GM12878 (cell line): ENCODE data around the gene PIK3C3. TPM values are rescaled to one million over a fixed set of nuclear protein-coding genes. Genes with fewer than 3 reads are reported as not detected.

ENCODE experiments used
- ATAC-seq: fragments of 200-7000 bp; cut with Tn5 transposase; 3 replicates; pipeline ENCODE4 v1.9.1; 2020; ENCODE audit warnings: mild to moderate bottlenecking, moderate library complexity
- BruUV-seq: library from RNA; stranded (reverse); fragments of 400-500 nt; replicated peaks from 2 replicates; lab custom pipeline; 2021; lab: Mats Ljungman, UMichigan
- CTCF ChIA-PET: fragments of 300-600 bp; sonication (Branson Sonifier 250); formaldehyde crosslinking; extraction: SDS; loops from one replicate; lab custom pipeline; 2021; ENCODE audit warnings: inconsistent platforms; lab: Yijun Ruan, JAX
- POLR2A ChIA-PET: fragments of 350-600 bp; formaldehyde crosslinking; extraction: SDS; loops from one replicate; lab custom pipeline; 2021; ENCODE audit warnings: inconsistent platforms; lab: Charles Lee
- RAD21 ChIA-PET: fragments of 300-600 bp; sonication (Branson Sonifier 250); formaldehyde crosslinking; loops from one replicate; lab custom pipeline; 2023; ENCODE audit warnings: antibody characterized with exemption; ENCODE audit not compliant: unreplicated experiment; lab: Charles Lee
- SMC1A ChIA-PET: fragments of 300-600 bp; sonication (Branson Sonifier 250); formaldehyde crosslinking; loops from one replicate; lab custom pipeline; 2023; ENCODE audit not compliant: unreplicated experiment, uncharacterized antibody; lab: Charles Lee
- DNase-seq: peaks from one replicate; pipeline ENCODE4 v3.0.0-alpha.2; 2011; ENCODE audit warnings: low read depth, low spot score
- FAIRE-seq: peaks from 3 replicates; lab custom pipeline; 2011; peaks lifted over from hg19 to GRCh38; lab: Jason Lieb, UNC
- H2AFZ ChIP-seq: 2 replicates; pipeline ENCODE4 v1.6.0; 2011; ENCODE audit warnings: low read depth, low read length, control low read depth; ENCODE audit not compliant: control insufficient read depth
- H3K27ac ChIP-seq: 2 replicates; pipeline ENCODE4 v1.5.1; 2011; ENCODE audit warnings: control low read depth; ENCODE audit not compliant: control insufficient read depth, insufficient read depth
- H3K27me3 ChIP-seq, 2 experiments: replicated peaks in 1 of 2; 2 replicates each; pipeline versions ENCODE4 v1.6.0 to v1.6.1; 2011; ENCODE audit warnings: low read length in 1 of 2; ENCODE audit not compliant: control insufficient read depth in 2 of 2, insufficient read depth in 2 of 2
- H3K36me3 ChIP-seq, 2 experiments: 2 replicates each; pipeline ENCODE4 v1.5.1; 2011; ENCODE audit warnings: low read length in 1 of 2; ENCODE audit not compliant: control insufficient read depth in 2 of 2, insufficient read depth in 2 of 2
- H3K4me1 ChIP-seq: 2 replicates; pipeline ENCODE4 v1.6.1; 2011; ENCODE audit warnings: mild to moderate bottlenecking, low read length, moderate library complexity, mixed read lengths; ENCODE audit not compliant: control insufficient read depth, insufficient read depth
- H3K4me2 ChIP-seq: 2 replicates; pipeline ENCODE4 v1.6.0; 2011; ENCODE audit warnings: control low read depth; ENCODE audit not compliant: control insufficient read depth, insufficient read depth
- H3K4me3 ChIP-seq: fragments of 200-600 bp; sonication (generic); 2 replicates; pipeline ENCODE4 v1.5.1; 2016
- H3K79me2 ChIP-seq: 2 replicates; pipeline ENCODE4 v1.6.0; 2011; ENCODE audit warnings: low read length; ENCODE audit not compliant: control insufficient read depth, insufficient read depth
- H3K9ac ChIP-seq: 2 replicates; pipeline ENCODE4 v1.8.0; 2011; ENCODE audit warnings: low read length, control low read depth, mixed read lengths; ENCODE audit not compliant: control insufficient read depth, insufficient read depth
- H3K9me3 ChIP-seq: replicated peaks from 3 replicates; pipeline ENCODE4 v1.5.1; 2011; ENCODE audit warnings: mild to moderate bottlenecking, low read length; ENCODE audit not compliant: control insufficient read depth, insufficient read depth
- H4K20me1 ChIP-seq: 2 replicates; pipeline ENCODE4 v1.6.0; 2011; ENCODE audit not compliant: control insufficient read depth, insufficient read depth
- ATF7 ChIP-seq: fragments of 450-650 bp; IDR thresholded peaks from 2 replicates; pipeline ENCODE4 v1.6.1; 2016; ENCODE audit warnings: low read depth, mild to moderate bottlenecking
- CEBPZ ChIP-seq: fragments of 150-350 bp; IDR thresholded peaks from 2 replicates; pipeline ENCODE4 v1.6.1; 2016; ENCODE audit warnings: low read depth, low read length
- CREM ChIP-seq: IDR thresholded peaks from 2 replicates; pipeline ENCODE4 v1.6.1; 2014; ENCODE audit warnings: antibody characterized with exemption, low read depth
- EP300 ChIP-seq, 2 experiments: fragments of 150-350 bp in 1 of 2; IDR thresholded peaks; 2 replicates each; pipeline ENCODE4 v1.6.1; 2011 to 2012; ENCODE audit warnings: low read depth in 2 of 2, low read length in 2 of 2, borderline replicate concordance in 1 of 2, improper control_type of control experiment in 1 of 2, inconsistent platforms in 1 of 2; ENCODE audit not compliant: control insufficient read depth in 1 of 2
- ESRRA ChIP-seq: IDR thresholded peaks from 2 replicates; pipeline ENCODE4 v1.6.1; 2012; ENCODE audit warnings: mild to moderate bottlenecking, low read length, improper control_type of control experiment
- EZH2 ChIP-seq: IDR thresholded peaks from 2 replicates; pipeline ENCODE4 v1.6.1; 2012; ENCODE audit warnings: low read depth, mild to moderate bottlenecking, control low read depth, inconsistent platforms, low read length, borderline replicate concordance; ENCODE audit not compliant: control insufficient read depth
- KAT2A ChIP-seq: conservative IDR thresholded peaks from 2 replicates; pipeline ENCODE4 v1.6.1; 2011; ENCODE audit warnings: low read depth, low read length; ENCODE audit not compliant: control insufficient read depth
- LARP7 ChIP-seq: fragments of 450-650 bp; IDR thresholded peaks from 2 replicates; pipeline ENCODE4 v1.6.1; 2017; ENCODE audit warnings: mild to moderate bottlenecking
- MEF2A ChIP-seq: IDR thresholded peaks from 2 replicates; pipeline ENCODE4 v1.6.1; 2011; ENCODE audit warnings: low read depth, mild to moderate bottlenecking, low read length, moderate library complexity; ENCODE audit not compliant: insufficient read depth
- MTA2 ChIP-seq: fragments of 450-650 bp; IDR thresholded peaks from 2 replicates; pipeline ENCODE4 v1.6.1; 2016; ENCODE audit warnings: low read depth, mild to moderate bottlenecking, moderate library complexity
- MYB ChIP-seq: fragments of 150-350 bp; IDR thresholded peaks from 2 replicates; pipeline ENCODE4 v1.6.1; 2014; ENCODE audit warnings: mild to moderate bottlenecking, low read depth, low read length, borderline replicate concordance
- MYC ChIP-seq: IDR thresholded peaks from 2 replicates; pipeline ENCODE4 v1.6.1; 2011; ENCODE audit warnings: mild to moderate bottlenecking, low read length, moderate library complexity, inconsistent platforms; ENCODE audit not compliant: insufficient read depth, insufficient replicate concordance, insufficient read length, severe bottlenecking
- PAX8 ChIP-seq: fragments of 450-650 bp; IDR thresholded peaks from 2 replicates; pipeline ENCODE4 v1.6.1; 2017; ENCODE audit warnings: mild to moderate bottlenecking, moderate library complexity
- PBX3 ChIP-seq: IDR thresholded peaks from 2 replicates; pipeline ENCODE4 v1.6.1; 2011; ENCODE audit warnings: mild to moderate bottlenecking, low read depth, low read length, moderate library complexity; ENCODE audit not compliant: insufficient replicate concordance
- POU2F2 ChIP-seq: IDR thresholded peaks from 3 replicates; pipeline ENCODE4 v1.6.1; 2011; ENCODE audit warnings: low read depth, mild to moderate bottlenecking, low read length, borderline replicate concordance
- RFX5 ChIP-seq: IDR thresholded peaks from 2 replicates; pipeline ENCODE4 v1.6.1; 2011; ENCODE audit warnings: low read depth, low read length, improper control_type of control experiment
- SP1 ChIP-seq: IDR thresholded peaks from one replicate; pipeline ENCODE4 v1.6.1; 2011; ENCODE audit warnings: low read depth, low read length
- STAT1 ChIP-seq: fragments of 450-650 bp; conservative IDR thresholded peaks from 2 replicates; pipeline ENCODE4 v1.6.1; 2014; ENCODE audit warnings: antibody characterized with exemption, mild to moderate bottlenecking
- TCF12 ChIP-seq: IDR thresholded peaks from 2 replicates; pipeline ENCODE4 v1.6.1; 2011; ENCODE audit warnings: low read depth, mild to moderate bottlenecking, low read length
- WGBS: methylation state at CpG from one replicate; pipeline ENCODE4 v1.1.6; 2016; ENCODE audit warnings: low lambda C conversion rate; ENCODE audit not compliant: insufficient replicate concordance, insufficient coverage; ENCODE audit errors: missing lambda C conversion rate; 5-methylcytosine and 5-hydroxymethylcytosine counted together
- in situ Hi-C: fragments of 300-500 bp; cut with MboI; formaldehyde crosslinking; loops from 9 replicates; pipeline ENCODE4 v1.14.3; 2018; ENCODE audit warnings: mixed read lengths
- intact Hi-C: fragments of 100-400 bp; cut with micrococcal nuclease; formaldehyde crosslinking; loops from one replicate; pipeline ENCODE4 v1.14.2; 2022; ENCODE audit not compliant: unreplicated experiment
- polyA plus RNA-seq, 11 experiments: library from polyadenylated mRNA; depleted of rRNA in 4 of 11; unstranded in 6 of 11; stranded (reverse) in 5 of 11; fragments of >200 nt; fragmentation: Nextera tagmentation in 4 of 11; fragmentation: Illumina TruSeq in 1 of 11; extraction: Ambion mirVana in 4 of 11; extraction: Trizol in 1 of 11; gene quantifications; 1 replicate in 1 of 11; 2 replicates in 10 of 11; pipeline versions ENCODE4 v1.2.1 to v1.2.3, GENCODE V29; 2011 to 2016; ENCODE audit warnings: inconsistent platforms in 2 of 11, missing spikeins in 2 of 11, low read depth in 1 of 11
- total RNA-seq, 4 experiments: library from RNA; depleted of rRNA in 3 of 4; stranded (reverse); fragments of >200 nt in 3 of 4; fragmentation: Illumina TruSeq in 1 of 4; extraction: Trizol in 1 of 4; gene quantifications; 2 replicates each; pipeline versions ENCODE4 v1.2.1 to v1.2.3, GENCODE V29; 2013 to 2021

The PIK3C3 gene
- total and polyA plus RNA-seq, 10 of the 15 experiments (the other 5 are each of a cell fraction or from before 2014, with no cell fraction given), result 14.4 to 131 (median 32.4) TPM

GRCh38 chr18:41906528-41907146, 48.4 kb upstream of the PIK3C3 start (continued):
- TF ChIP-seq EP300 (IDR thresholded peaks at IDR 0.05; ENCODE audit: borderline replicate concordance in 1 of 2, control insufficient read depth in 1 of 2, low read depth in 2 of 2, low read length in 2 of 2) (peak; percentile 39 to 64; a peak in 1 of 4 replicates), CEBPZ (no peak), LARP7 (no peak)
- TF ChIP-seq, all 136 proteins: peak for 12

GRCh38 chr18:41917181-41917580, 37.9 kb upstream of the PIK3C3 start:
- DNase-seq (no peak), FAIRE-seq (no peak), ATAC-seq (no peak)
- Histone ChIP-seq H3K4me3 (no peak overlapping the region), H2AFZ (no peak overlapping the region), H3K36me3 (no peaks in the 10 kb centered on the region), H3K27me3 (no peaks in the 10 kb centered on the region; a peak in 1 of 4 replicates), H3K4me1 (no peaks in the 10 kb centered on the region), H3K4me2 (no peak overlapping the region), H3K79me2 (no peaks in the 10 kb centered on the region), H4K20me1 (no peaks in the 10 kb centered on the region), H3K9ac (no peak overlapping the region), H3K27ac (no peak overlapping the region), H3K9me3 (no peaks in the 10 kb centered on the region)
- ChIA-PET SMC1A (interaction anchor here (0.6 to 1.8 kb wide), 5 partner anchors 8 to 67 kb away, joined by 3 to 6 read pairs (median 4); no protein-coding TSS in a partner anchor), CTCF (interaction anchor here (1.0 to 1.9 kb wide), 3 partner anchors 9 to 67 kb away, joined by 3 to 5 read pairs (median 4); no protein-coding TSS in a partner anchor), POLR2A (no interaction called here), RAD21 (interaction anchor here (1.1 kb wide), 1 partner anchor 9 kb away, joined by 5 read pairs; no protein-coding TSS in a partner anchor)
- WGBS, result 90% methylated on average over 3 of the region's 3 CpGs
- in situ Hi-C loops, result no loop called here
- no TSS peak for BruUV-seq
- intact Hi-C loops, result no loop called here
- TF ChIP-seq MTA2 (no peak), MEF2A (no peak), SP1 (no peak), ATF7 (no peak), PAX8 (no peak), MYB (no peak), MYC (no peak), PBX3 (no peak), KAT2A (no peak), POU2F2 (no peak), TCF12 (no peak), EZH2 (no peak), CREM (no peak), STAT1 (no peak), RFX5 (no peak), ESRRA (no peak)
